Measurements from ENCODE around the gene PDSS2. TPM values are rescaled to one million over a fixed set of nuclear protein-coding genes. Genes with fewer than 3 reads are reported as not detected.

PDSS2 gene
- total RNA-seq, 4 donors from 2014 or later = 6.5 to 9.6 (median 8.8) TPM

DNA sequence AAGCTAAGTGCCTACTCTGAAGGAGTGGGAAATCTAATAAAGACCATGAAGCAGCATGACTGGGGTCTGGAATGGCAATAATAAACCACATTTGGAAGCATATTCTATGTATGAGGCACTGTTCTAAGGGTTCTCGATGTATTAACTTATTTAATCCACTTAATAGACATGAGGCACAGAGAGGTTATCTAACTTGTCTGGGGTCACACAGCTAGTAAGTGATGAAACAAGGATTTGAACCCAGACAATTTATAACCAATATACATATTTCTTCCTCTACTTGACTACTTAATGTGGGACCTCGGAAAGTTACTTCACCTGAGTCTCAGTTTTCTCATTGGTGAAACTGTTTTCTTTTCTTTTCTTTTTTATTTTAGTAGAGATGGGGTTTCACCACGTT lies 131.3 kb downstream of the PDSS2 start:
- TF ChIP-seq, protein P1, sequence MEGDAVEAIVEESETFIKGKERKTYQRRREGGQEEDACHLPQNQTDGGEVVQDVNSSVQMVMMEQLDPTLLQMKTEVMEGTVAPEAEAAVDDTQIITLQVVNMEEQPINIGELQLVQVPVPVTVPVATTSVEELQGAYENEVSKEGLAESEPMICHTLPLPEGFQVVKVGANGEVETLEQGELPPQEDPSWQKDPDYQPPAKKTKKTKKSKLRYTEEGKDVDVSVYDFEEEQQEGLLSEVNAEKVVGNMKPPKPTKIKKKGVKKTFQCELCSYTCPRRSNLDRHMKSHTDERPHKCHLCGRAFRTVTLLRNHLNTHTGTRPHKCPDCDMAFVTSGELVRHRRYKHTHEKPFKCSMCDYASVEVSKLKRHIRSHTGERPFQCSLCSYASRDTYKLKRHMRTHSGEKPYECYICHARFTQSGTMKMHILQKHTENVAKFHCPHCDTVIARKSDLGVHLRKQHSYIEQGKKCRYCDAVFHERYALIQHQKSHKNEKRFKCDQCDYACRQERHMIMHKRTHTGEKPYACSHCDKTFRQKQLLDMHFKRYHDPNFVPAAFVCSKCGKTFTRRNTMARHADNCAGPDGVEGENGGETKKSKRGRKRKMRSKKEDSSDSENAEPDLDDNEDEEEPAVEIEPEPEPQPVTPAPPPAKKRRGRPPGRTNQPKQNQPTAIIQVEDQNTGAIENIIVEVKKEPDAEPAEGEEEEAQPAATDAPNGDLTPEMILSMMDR (IDR thresholded peaks at IDR 0.05) = no peak
- ATAC-seq (ENCODE audit: low FRiP score) (no peak), DNase-seq (ENCODE audit: low spot score) (no peak)

DNA sequence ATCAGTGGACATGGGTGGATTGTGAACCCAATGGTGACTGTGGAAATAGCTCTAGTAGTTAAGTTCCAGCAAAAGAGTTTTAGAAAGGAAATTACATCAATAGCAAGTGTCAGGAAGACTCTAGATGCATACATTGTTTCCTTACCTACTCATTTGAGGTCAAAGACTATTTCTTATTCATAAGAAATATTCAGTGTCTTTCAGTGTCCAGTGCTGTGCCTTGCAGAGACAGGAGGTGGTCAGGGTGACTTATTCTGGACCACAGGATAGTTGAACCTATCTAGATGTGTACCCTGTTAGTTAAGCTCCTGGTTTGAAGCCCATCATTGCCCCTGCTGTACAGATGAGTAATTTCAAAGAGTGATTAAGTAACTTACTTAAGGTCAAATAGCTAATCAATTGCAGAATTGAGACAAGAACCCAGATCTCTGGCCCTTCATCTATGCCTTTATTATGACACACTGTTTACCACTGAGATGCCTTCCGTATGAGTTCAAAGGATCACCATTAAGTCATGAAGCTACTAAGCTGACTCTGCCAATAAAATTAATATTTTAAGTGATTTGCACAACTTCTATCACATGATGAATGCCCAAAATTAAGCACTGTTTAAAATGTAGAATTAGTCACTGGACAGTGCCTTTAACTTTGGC lies 136.1 kb downstream of the PDSS2 start:
- DNase-seq (ENCODE audit: low spot score) (no peak), ATAC-seq (ENCODE audit: low FRiP score) (no peak)
- TF ChIP-seq, protein P1 (IDR thresholded peaks at IDR 0.05) = no peak

DNA sequence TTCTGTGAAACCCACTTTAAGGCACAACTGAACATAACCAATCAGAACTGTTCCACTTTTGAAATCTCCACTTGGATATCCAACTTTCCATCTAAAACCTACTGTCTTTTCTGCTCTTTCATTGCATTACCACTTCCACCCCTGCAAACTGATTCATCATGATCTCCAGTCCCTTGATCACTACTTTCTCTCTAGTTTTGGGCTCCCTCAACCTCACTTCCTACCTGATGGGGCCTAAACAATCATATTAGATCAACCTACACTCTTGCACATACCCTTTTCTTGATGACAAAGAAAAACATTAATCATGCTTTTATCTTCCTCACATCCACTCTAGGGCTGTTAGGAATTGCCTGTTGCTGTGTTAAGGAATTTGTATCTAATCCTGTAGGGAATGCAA lies 137.6 kb downstream of the PDSS2 start:
- DNase-seq (ENCODE audit: low spot score) = no peak
- ATAC-seq (ENCODE audit: low FRiP score) = no peak
- TF ChIP-seq, protein P1 (IDR thresholded peaks at IDR 0.05) = no peak

DNA sequence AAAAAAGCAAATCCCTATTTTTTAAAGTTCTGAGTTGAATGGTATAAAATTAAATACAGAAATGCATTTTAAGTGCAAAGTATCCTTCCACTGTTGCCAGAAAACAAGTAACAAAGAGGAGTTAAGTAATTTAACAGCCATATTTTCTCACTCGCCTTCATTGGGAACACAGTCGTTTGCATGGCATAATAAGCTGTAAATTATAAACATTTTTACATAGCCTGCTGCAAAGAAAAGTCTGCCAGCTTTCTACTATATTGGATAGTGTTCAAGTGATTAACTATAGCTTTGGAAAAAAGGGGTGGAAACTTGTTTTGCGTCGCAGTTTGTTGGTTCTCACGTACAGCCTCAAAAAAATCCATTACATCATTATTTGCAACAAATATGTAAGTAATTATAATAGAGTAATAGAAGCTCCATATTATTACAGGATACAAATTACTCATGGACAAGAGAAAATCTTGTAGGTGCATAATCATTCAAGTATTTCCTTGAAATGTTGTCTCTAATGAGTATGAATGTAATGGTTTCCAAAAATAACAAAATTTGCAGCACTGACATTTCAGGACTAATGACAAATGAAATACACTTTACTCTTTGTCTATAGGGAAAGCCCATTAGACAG lies 139.3 kb downstream of the PDSS2 start:
- TF ChIP-seq, protein P1 (IDR thresholded peaks at IDR 0.05) = no peak
- no peak for ATAC-seq (ENCODE audit: low FRiP score)
- DNase-seq (ENCODE audit: low spot score) = no peak

DNA sequence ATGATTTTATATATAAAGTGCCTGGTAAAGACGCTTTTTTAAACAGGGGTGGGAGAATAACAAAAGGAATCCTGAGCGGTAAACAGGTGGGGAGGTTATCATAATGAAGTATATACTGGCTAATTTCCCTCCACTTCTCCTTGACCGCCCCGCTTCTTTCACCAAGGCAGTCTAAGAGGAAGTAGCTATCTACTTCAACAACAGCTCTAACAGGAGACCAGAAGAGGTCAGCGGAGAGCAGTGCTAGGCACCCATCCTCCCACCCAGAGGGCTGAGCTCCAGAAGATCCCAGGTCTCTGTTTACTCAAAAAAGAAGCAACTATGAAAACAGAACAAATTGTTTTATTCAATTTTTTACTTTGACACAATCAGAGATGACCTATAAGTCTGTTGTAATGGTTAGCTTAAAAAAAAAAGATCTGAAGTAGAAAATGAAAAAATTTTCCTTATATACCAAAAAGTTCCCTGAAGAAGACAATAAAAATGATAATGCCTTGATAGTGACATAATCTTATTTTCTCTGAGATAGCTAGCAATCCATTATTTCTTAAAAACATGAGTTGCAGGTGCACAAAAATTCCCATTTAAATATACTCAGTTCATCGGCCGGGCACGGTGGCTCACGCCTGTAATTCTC lies 141.1 kb downstream of the PDSS2 start:
- ATAC-seq (ENCODE audit: low FRiP score) = no peak

DNA sequence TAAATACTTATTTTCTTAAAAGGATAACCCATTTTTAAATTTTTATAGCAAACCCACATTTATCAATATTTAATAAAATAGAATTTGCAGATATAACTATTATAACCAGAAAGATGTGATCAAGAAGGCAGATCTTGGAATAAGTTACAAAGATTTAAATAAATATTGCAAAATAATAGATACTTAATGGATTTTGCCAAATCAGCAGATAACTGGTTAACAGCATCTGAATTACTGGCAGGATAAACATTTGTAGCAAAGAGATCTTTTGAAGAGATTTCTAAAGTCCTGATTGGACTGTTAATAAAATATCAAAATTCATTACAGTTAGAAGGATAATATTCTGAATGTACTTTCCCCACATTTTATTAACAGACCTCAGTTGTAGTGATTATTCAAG lies 144.2 kb downstream of the PDSS2 start:
- ATAC-seq (ENCODE audit: low FRiP score) = no peak
- TF ChIP-seq, protein P1 (IDR thresholded peaks at IDR 0.05) = no peak
- no peak for DNase-seq (ENCODE audit: low spot score)

More for the DNA sequence above, 141.1 kb downstream of the PDSS2 start:
- DNase-seq (ENCODE audit: low spot score) = no peak
- TF ChIP-seq, protein P1 (IDR thresholded peaks at IDR 0.05) = no peak
